ENCODE measurements around the gene CCDC93.

The CCDC93 gene

GRCh38 chr2:117938611-117939010, 75.3 kb downstream of the CCDC93 start:
- WGBS (ENCODE audit: extremely low coverage, insufficient coverage, low lambda C conversion rate) = no CpG with 5 or more reads among the region's 2 CpGs
- H3K36me3 ChIP-seq (ENCODE audit: control insufficient read depth, insufficient read depth, low read length) = peaks cover 2% of the 10 kb centered on the region
- H3K23ac ChIP-seq (ENCODE audit: low read length) = no peak overlapping the region
- H2BK120ac ChIP-seq (ENCODE audit: low read depth, low read length) = no peak overlapping the region
- H3K56ac ChIP-seq (ENCODE audit: low read length) = no peak overlapping the region
- no peak overlapping the region for H3K18ac ChIP-seq (ENCODE audit: low read length)
- H4K8ac ChIP-seq (ENCODE audit: low read depth, low read length) = no peak overlapping the region
- no peak overlapping the region for H3K4me2 ChIP-seq (ENCODE audit: low read length)
- DNase-seq = peak; percentile 62
- H2AK5ac ChIP-seq (ENCODE audit: low read length) = no peak overlapping the region
- no peak overlapping the region for H3K9ac ChIP-seq (ENCODE audit: low read length)
- no peak overlapping the region for H3K27ac ChIP-seq (ENCODE audit: low read depth, low read length)
- no peaks in the 10 kb centered on the region for H3K4me1 ChIP-seq (ENCODE audit: control insufficient read depth, low read depth, low read length)
- no peak overlapping the region for H3K4me3 ChIP-seq (ENCODE audit: low read length)
- H3K27me3 ChIP-seq (ENCODE audit: insufficient read depth, low read length, poor library complexity) = no peaks in the 10 kb centered on the region
- H2BK5ac ChIP-seq (ENCODE audit: low read length) = no peak overlapping the region
- no peak overlapping the region for H3K4ac ChIP-seq (ENCODE audit: low read depth, low read length)
- no peaks in the 10 kb centered on the region for H3K79me2 ChIP-seq (ENCODE audit: control insufficient read depth, insufficient read depth, low read length)
- no peaks in the 10 kb centered on the region for H3K79me1 ChIP-seq (ENCODE audit: low read length)
- no peak overlapping the region for H2BK15ac ChIP-seq (replicated peaks; ENCODE audit: low read depth)
- no peak overlapping the region for H4K5ac ChIP-seq (ENCODE audit: low read length)

- no peaks in the 10 kb centered on the region for H3K79me1 ChIP-seq (ENCODE audit: low read length)
- H4K8ac ChIP-seq (ENCODE audit: low read depth, low read length) = no peak overlapping the region
- no peak overlapping the region for H2BK5ac ChIP-seq (ENCODE audit: low read length)
- H3K23ac ChIP-seq (ENCODE audit: low read length) = no peak overlapping the region
- no peak overlapping the region for H3K4ac ChIP-seq (ENCODE audit: low read depth, low read length)
- no peaks in the 10 kb centered on the region for H3K4me1 ChIP-seq (ENCODE audit: control insufficient read depth, low read depth, low read length)
- H3K9ac ChIP-seq (ENCODE audit: low read length) = no peak overlapping the region
- no peak overlapping the region for H2BK120ac ChIP-seq (ENCODE audit: low read depth, low read length)
- H2BK15ac ChIP-seq (replicated peaks; ENCODE audit: low read depth) = no peak overlapping the region
- H2AK5ac ChIP-seq (ENCODE audit: low read length) = no peak overlapping the region
- H3K36me3 ChIP-seq (ENCODE audit: control insufficient read depth, insufficient read depth, low read length) = peaks cover 2% of the 10 kb centered on the region
- H3K56ac ChIP-seq (ENCODE audit: low read length) = no peak overlapping the region
- no peak overlapping the region for H3K4me3 ChIP-seq (ENCODE audit: low read length)
- no peak overlapping the region for H3K4me2 ChIP-seq (ENCODE audit: low read length)
- no peak overlapping the region for H3K18ac ChIP-seq (ENCODE audit: low read length)
- no peaks in the 10 kb centered on the region for H3K79me2 ChIP-seq (ENCODE audit: control insufficient read depth, insufficient read depth, low read length)
- WGBS (ENCODE audit: extremely low coverage, insufficient coverage, low lambda C conversion rate) = no CpG with 5 or more reads among the region's 5 CpGs
- no peaks in the 10 kb centered on the region for H3K27me3 ChIP-seq (ENCODE audit: insufficient read depth, low read length, poor library complexity)
- DNase-seq = peak; percentile 13
- H3K27ac ChIP-seq (ENCODE audit: low read depth, low read length) = no peak overlapping the region
- no peak overlapping the region for H4K5ac ChIP-seq (ENCODE audit: low read length)
Observed at GRCh38 chr2:117936871-117937428, 76.9 kb downstream of the CCDC93 start.

- H3K27me3 ChIP-seq (ENCODE audit: insufficient read depth, low read length, poor library complexity) = no peaks in the 10 kb centered on the region
Observed at GRCh38 chr2:117935954-117936353, 77.9 kb downstream of the CCDC93 start.

GRCh38 chr2:117935456-117935855, 78.4 kb downstream of the CCDC93 start:
- H3K4ac ChIP-seq (ENCODE audit: low read depth, low read length) = no peak overlapping the region
- no peak overlapping the region for H2BK5ac ChIP-seq (ENCODE audit: low read length)
- no peak overlapping the region for H3K4me3 ChIP-seq (ENCODE audit: low read length)
- H3K56ac ChIP-seq (ENCODE audit: low read length) = no peak overlapping the region
- H3K9ac ChIP-seq (ENCODE audit: low read length) = no peak overlapping the region
- no peak overlapping the region for H2BK120ac ChIP-seq (ENCODE audit: low read depth, low read length)
- no peak overlapping the region for H4K8ac ChIP-seq (ENCODE audit: low read depth, low read length)
- H3K23ac ChIP-seq (ENCODE audit: low read length) = no peak overlapping the region
- no peaks in the 10 kb centered on the region for H3K27me3 ChIP-seq (ENCODE audit: insufficient read depth, low read length, poor library complexity)
- WGBS (ENCODE audit: extremely low coverage, insufficient coverage, low lambda C conversion rate) = no CpG with 5 or more reads among the region's 5 CpGs
- H3K79me2 ChIP-seq (ENCODE audit: control insufficient read depth, insufficient read depth, low read length) = no peaks in the 10 kb centered on the region
- no peak for DNase-seq
- no peak overlapping the region for H3K27ac ChIP-seq (ENCODE audit: low read depth, low read length)
- H3K18ac ChIP-seq (ENCODE audit: low read length) = no peak overlapping the region
- H3K79me1 ChIP-seq (ENCODE audit: low read length) = no peaks in the 10 kb centered on the region
- H2BK15ac ChIP-seq (replicated peaks; ENCODE audit: low read depth) = no peak overlapping the region
- peaks cover 2% of the 10 kb centered on the region for H3K36me3 ChIP-seq (ENCODE audit: control insufficient read depth, insufficient read depth, low read length)
- no peak overlapping the region for H4K5ac ChIP-seq (ENCODE audit: low read length)
- H3K4me2 ChIP-seq (ENCODE audit: low read length) = no peak overlapping the region
- no peak overlapping the region for H2AK5ac ChIP-seq (ENCODE audit: low read length)
- no peaks in the 10 kb centered on the region for H3K4me1 ChIP-seq (ENCODE audit: control insufficient read depth, low read depth, low read length)

More at GRCh38 chr2:117935954-117936353, 77.9 kb downstream of the CCDC93 start:
- Histone ChIP-seq H2BK120ac (ENCODE audit: low read depth, low read length) (no peak overlapping the region), H3K36me3 (ENCODE audit: control insufficient read depth, insufficient read depth, low read length) (peaks cover 2% of the 10 kb centered on the region), H3K56ac (ENCODE audit: low read length) (no peak overlapping the region), H2BK5ac (ENCODE audit: low read length) (no peak overlapping the region), H3K4ac (ENCODE audit: low read depth, low read length) (no peak overlapping the region), H2BK15ac (replicated peaks; ENCODE audit: low read depth) (no peak overlapping the region), H4K5ac (ENCODE audit: low read length) (no peak overlapping the region), H3K9ac (ENCODE audit: low read length) (no peak overlapping the region), H3K18ac (ENCODE audit: low read length) (no peak overlapping the region), H3K79me1 (ENCODE audit: low read length) (no peaks in the 10 kb centered on the region), H3K4me2 (ENCODE audit: low read length) (no peak overlapping the region), H3K27ac (ENCODE audit: low read depth, low read length) (no peak overlapping the region), H3K4me1 (ENCODE audit: control insufficient read depth, low read depth, low read length) (no peaks in the 10 kb centered on the region), H3K23ac (ENCODE audit: low read length) (no peak overlapping the region), H3K79me2 (ENCODE audit: control insufficient read depth, insufficient read depth, low read length) (no peaks in the 10 kb centered on the region), H3K4me3 (ENCODE audit: low read length) (no peak overlapping the region), H4K8ac (ENCODE audit: low read depth, low read length) (no peak overlapping the region), H2AK5ac (ENCODE audit: low read length) (no peak overlapping the region)
- no CpG with 5 or more reads among the region's 1 CpG for WGBS (ENCODE audit: extremely low coverage, insufficient coverage, low lambda C conversion rate)
- DNase-seq = no peak

GRCh38 chr2:117933884-117934354, 80.0 kb downstream of the CCDC93 start:
- Histone ChIP-seq H3K18ac (ENCODE audit: low read length) (no peak overlapping the region), H2BK15ac (replicated peaks; ENCODE audit: low read depth) (no peak overlapping the region), H3K4me2 (ENCODE audit: low read length) (no peak overlapping the region), H2AK5ac (ENCODE audit: low read length) (no peak overlapping the region), H3K27ac (ENCODE audit: low read depth, low read length) (no peak overlapping the region), H3K23ac (ENCODE audit: low read length) (no peak overlapping the region), H2BK120ac (ENCODE audit: low read depth, low read length) (no peak overlapping the region), H3K4me3 (ENCODE audit: low read length) (no peak overlapping the region), H3K79me2 (ENCODE audit: control insufficient read depth, insufficient read depth, low read length) (no peaks in the 10 kb centered on the region), H4K8ac (ENCODE audit: low read depth, low read length) (no peak overlapping the region), H3K56ac (ENCODE audit: low read length) (no peak overlapping the region), H3K27me3 (ENCODE audit: insufficient read depth, low read length, poor library complexity) (no peaks in the 10 kb centered on the region), H3K4me1 (ENCODE audit: control insufficient read depth, low read depth, low read length) (no peaks in the 10 kb centered on the region), H3K36me3 (ENCODE audit: control insufficient read depth, insufficient read depth, low read length) (no peaks in the 10 kb centered on the region), H3K79me1 (ENCODE audit: low read length) (no peaks in the 10 kb centered on the region), H2BK5ac (ENCODE audit: low read length) (no peak overlapping the region), H4K5ac (ENCODE audit: low read length) (no peak overlapping the region), H3K4ac (ENCODE audit: low read depth, low read length) (no peak overlapping the region), H3K9ac (ENCODE audit: low read length) (no peak overlapping the region)
- no CpG with 5 or more reads among the region's 5 CpGs for WGBS (ENCODE audit: extremely low coverage, insufficient coverage, low lambda C conversion rate)
- DNase-seq = peak; percentile 19

- Histone ChIP-seq H3K36me3 (ENCODE audit: control insufficient read depth, insufficient read depth, low read length) (no peaks in the 10 kb centered on the region), H3K4ac (ENCODE audit: low read depth, low read length) (no peak overlapping the region), H3K4me2 (ENCODE audit: low read length) (no peak overlapping the region), H3K4me1 (ENCODE audit: control insufficient read depth, low read depth, low read length) (no peaks in the 10 kb centered on the region), H2BK120ac (ENCODE audit: low read depth, low read length) (no peak overlapping the region), H2BK15ac (replicated peaks; ENCODE audit: low read depth) (no peak overlapping the region), H2BK5ac (ENCODE audit: low read length) (no peak overlapping the region), H3K9ac (ENCODE audit: low read length) (no peak overlapping the region), H4K8ac (ENCODE audit: low read depth, low read length) (no peak overlapping the region), H3K79me2 (ENCODE audit: control insufficient read depth, insufficient read depth, low read length) (no peaks in the 10 kb centered on the region), H3K18ac (ENCODE audit: low read length) (no peak overlapping the region), H3K79me1 (ENCODE audit: low read length) (no peaks in the 10 kb centered on the region), H3K56ac (ENCODE audit: low read length) (no peak overlapping the region), H3K27ac (ENCODE audit: low read depth, low read length) (no peak overlapping the region), H2AK5ac (ENCODE audit: low read length) (no peak overlapping the region), H3K4me3 (ENCODE audit: low read length) (no peak overlapping the region), H3K27me3 (ENCODE audit: insufficient read depth, low read length, poor library complexity) (no peaks in the 10 kb centered on the region), H4K5ac (ENCODE audit: low read length) (no peak overlapping the region), H3K23ac (ENCODE audit: low read length) (no peak overlapping the region)
- no peak for DNase-seq
- no CpG with 5 or more reads among the region's 7 CpGs for WGBS (ENCODE audit: extremely low coverage, insufficient coverage, low lambda C conversion rate)
Observed at GRCh38 chr2:117931978-117932377, 81.9 kb downstream of the CCDC93 start.
